GM08714 (cell line): ENCODE data around the gene DEGS2.

ENCODE experiments used
- H3K4me3 ChIP-seq: fragments of 200-500 bp; sonication (Bioruptor generic); 2 replicates; pipeline ENCODE4 v1.5.1; 2014; ENCODE audit warnings: mild to moderate bottlenecking, low read length, inconsistent platforms
- ZNF274 ChIP-seq: IDR thresholded peaks from 2 replicates; pipeline ENCODE4 v1.6.1; 2012; ENCODE audit warnings: mild to moderate bottlenecking, low read depth, low read length

DEGS2 gene

GRCh38 chr14:100147691-100148464 lies 11.6 kb downstream of the DEGS2 start:
- no peak for TF ChIP-seq ZNF274
- H3K4me3 ChIP-seq = no peak overlapping the region

- H3K4me3 ChIP-seq = no peak overlapping the region
- no peak for TF ChIP-seq ZNF274
These were observed 12.2 kb downstream of the DEGS2 start for GRCh38 chr14:100147181-100147631.

- no peak overlapping the region for H3K4me3 ChIP-seq
- no peak for TF ChIP-seq ZNF274
These were observed 12.8 kb downstream of the DEGS2 start for GRCh38 chr14:100146531-100147091.

- H3K4me3 ChIP-seq = no peak overlapping the region
- no peak for TF ChIP-seq ZNF274
These were observed 13.6 kb downstream of the DEGS2 start for GRCh38 chr14:100145682-100146464.

- TF ChIP-seq ZNF274 = no peak
These were observed 14.3 kb downstream of the DEGS2 start for GRCh38 chr14:100144996-100145646.

GRCh38 chr14:100144645-100144995 lies 14.8 kb downstream of the DEGS2 start:
- TF ChIP-seq ZNF274 = no peak
- no peak overlapping the region for H3K4me3 ChIP-seq

More at GRCh38 chr14:100144996-100145646, 14.3 kb downstream of the DEGS2 start:
- no peak overlapping the region for H3K4me3 ChIP-seq

GRCh38 chr14:100143934-100144333 lies 15.5 kb downstream of the DEGS2 start:
- TF ChIP-seq ZNF274 = no peak
- no peak overlapping the region for H3K4me3 ChIP-seq

- no peak overlapping the region for H3K4me3 ChIP-seq
- TF ChIP-seq ZNF274 = no peak
These were observed 15.9 kb downstream of the DEGS2 start for GRCh38 chr14:100143523-100143922.

- TF ChIP-seq ZNF274 = no peak
- no peak overlapping the region for H3K4me3 ChIP-seq
These were observed 17.1 kb downstream of the DEGS2 start for GRCh38 chr14:100142073-100143040.

- TF ChIP-seq ZNF274 = no peak
These were observed 18.3 kb downstream of the DEGS2 start for GRCh38 chr14:100141098-100141497.

GRCh38 chr14:100140452-100141078 lies 18.9 kb downstream of the DEGS2 start:
- no peak overlapping the region for H3K4me3 ChIP-seq
- no peak for TF ChIP-seq ZNF274

More at GRCh38 chr14:100141098-100141497, 18.3 kb downstream of the DEGS2 start:
- no peak overlapping the region for H3K4me3 ChIP-seq

- no peak overlapping the region for H3K4me3 ChIP-seq
- TF ChIP-seq ZNF274 = no peak
These were observed 20.5 kb downstream of the DEGS2 start for GRCh38 chr14:100138955-100139354.

- H3K4me3 ChIP-seq = no peak overlapping the region
- TF ChIP-seq ZNF274 = no peak
These were observed 21.2 kb downstream of the DEGS2 start for GRCh38 chr14:100138082-100138787.
